T-helper 1 cell (primary cell): ENCODE results near the gene ZNF516.
A peak's percentile ranks its signal among the peaks of the same experiment; 100 is the strongest.

ENCODE experiments used
- DNase-seq, 5 donors: peaks; one replicate each; pipeline ENCODE4 v3.0.0-alpha.2; 2012 to 2020

Gene ZNF516

GRCh38 chr18:76361219-76361618 lies 133.8 kb downstream of the ZNF516 start:
- no peak for DNase-seq

GRCh38 chr18:76359909-76360308 lies 135.1 kb downstream of the ZNF516 start:
- no peak for DNase-seq

GRCh38 chr18:76358774-76359173 lies 136.3 kb downstream of the ZNF516 start:
- no peak for DNase-seq

- DNase-seq, result no peak
Measured at GRCh38 chr18:76357585-76358260, 137.3 kb downstream of the ZNF516 start.

- no peak for DNase-seq
Measured at GRCh38 chr18:76357174-76357573, 137.9 kb downstream of the ZNF516 start.

GRCh38 chr18:76356666-76357065 lies 138.4 kb downstream of the ZNF516 start:
- DNase-seq, result no peak

GRCh38 chr18:76354348-76354747 lies 140.7 kb downstream of the ZNF516 start:
- DNase-seq, result no peak

GRCh38 chr18:76353500-76353899 lies 141.5 kb downstream of the ZNF516 start:
- DNase-seq, result no peak

GRCh38 chr18:76353046-76353445 lies 142.0 kb downstream of the ZNF516 start:
- DNase-seq, result no peak

GRCh38 chr18:76351961-76352581 lies 143.0 kb downstream of the ZNF516 start:
- DNase-seq, result no peak

GRCh38 chr18:76350134-76351025 lies 144.7 kb downstream of the ZNF516 start:
- DNase-seq, result no peak

GRCh38 chr18:76349067-76349715 lies 145.9 kb downstream of the ZNF516 start:
- DNase-seq, result peak; percentile 18 to 55 (median 34)

GRCh38 chr18:76348267-76349066 lies 146.6 kb downstream of the ZNF516 start:
- no peak for DNase-seq

- DNase-seq, result no peak
Measured at GRCh38 chr18:76347341-76347740, 147.7 kb downstream of the ZNF516 start.

GRCh38 chr18:76346490-76347130 lies 148.4 kb downstream of the ZNF516 start:
- no peak for DNase-seq

- DNase-seq, result no peak
Measured at GRCh38 chr18:76345901-76346300, 149.1 kb downstream of the ZNF516 start.

GRCh38 chr18:76343938-76344569 lies 151.0 kb downstream of the ZNF516 start:
- DNase-seq, result no peak

GRCh38 chr18:76340410-76340809 lies 154.6 kb downstream of the ZNF516 start:
- no peak for DNase-seq

GRCh38 chr18:76339246-76339620 lies 155.8 kb downstream of the ZNF516 start:
- DNase-seq, result no peak

- no peak for DNase-seq
Measured at GRCh38 chr18:76338619-76339245, 156.3 kb downstream of the ZNF516 start.

- DNase-seq, result no peak
Measured at GRCh38 chr18:76338088-76338487, 157.0 kb downstream of the ZNF516 start.
